ENCODE results near the gene TMEM120B.
A peak's percentile ranks its signal among the peaks of the same experiment; 100 is the strongest.

TMEM120B gene

GRCh38 chr12:121781998-121782979 is 69.7 kb downstream of the TMEM120B start:
- no peaks in the 10 kb centered on the region for H3K9me3 ChIP-seq (ENCODE audit: insufficient read depth, low read length, severe bottlenecking)
- no peak overlapping the region for H3K4me2 ChIP-seq (ENCODE audit: insufficient read depth, low read length)
- no peaks in the 10 kb centered on the region for H3K27me3 ChIP-seq (ENCODE audit: insufficient read depth, low read length, poor library complexity)
- H3K4me3 ChIP-seq (ENCODE audit: low read depth in 1 of 2, low read length in 2 of 2): no peak overlapping the region
- no peak for ATAC-seq (ENCODE audit: insufficient read depth, low read depth)
- no peak for DNase-seq
- H2AFZ ChIP-seq (ENCODE audit: low read depth, low read length): no peak overlapping the region
- no peak overlapping the region for H3K9ac ChIP-seq (ENCODE audit: low read depth, low read length)
- peaks cover 14% of the 10 kb centered on the region for H3K79me2 ChIP-seq (ENCODE audit: insufficient read depth, low read length)
- 0 out of 2 replicates have a peak overlapping the region, but pooled peaks have one; percentile 22 for H3K27ac ChIP-seq (ENCODE audit: low read length)
- peaks cover 3% of the 10 kb centered on the region for H4K20me1 ChIP-seq (ENCODE audit: insufficient read depth, low read length)
- no peaks in the 10 kb centered on the region for H3K4me1 ChIP-seq (ENCODE audit: insufficient read depth, low read length)
- TF ChIP-seq EZH2 (IDR thresholded peaks at IDR 0.05; ENCODE audit: borderline replicate concordance, low read depth, low read length, severe bottlenecking) (no peak), CTCF (IDR thresholded peaks at IDR 0.05; ENCODE audit: borderline replicate concordance, extremely low read depth, low read length, poor library complexity, severe bottlenecking) (no peak)
- peaks cover 33% of the 10 kb centered on the region for H3K36me3 ChIP-seq (ENCODE audit: insufficient read depth, low read length)

- ATAC-seq (ENCODE audit: insufficient read depth, low read depth) (no peak), DNase-seq (no peak)
- Histone ChIP-seq H3K79me2 (ENCODE audit: insufficient read depth, low read length) (peaks cover 24% of the 10 kb centered on the region), H3K4me1 (ENCODE audit: insufficient read depth, low read length) (peaks cover 4% of the 10 kb centered on the region), H3K9ac (ENCODE audit: low read depth, low read length) (no peak overlapping the region), H3K36me3 (ENCODE audit: insufficient read depth, low read length) (peaks cover 40% of the 10 kb centered on the region), H2AFZ (ENCODE audit: low read depth, low read length) (no peak overlapping the region), H3K9me3 (ENCODE audit: insufficient read depth, low read length, severe bottlenecking) (no peaks in the 10 kb centered on the region), H3K27me3 (ENCODE audit: insufficient read depth, low read length, poor library complexity) (no peaks in the 10 kb centered on the region), H3K4me2 (ENCODE audit: insufficient read depth, low read length) (no peak overlapping the region), H3K4me3 (ENCODE audit: low read depth in 1 of 2, low read length in 2 of 2) (no peak overlapping the region), H3K27ac (ENCODE audit: low read length) (no peak overlapping the region), H4K20me1 (ENCODE audit: insufficient read depth, low read length) (peaks cover 4% of the 10 kb centered on the region)
- no peak for TF ChIP-seq EZH2 (IDR thresholded peaks at IDR 0.05; ENCODE audit: borderline replicate concordance, low read depth, low read length, severe bottlenecking)
- TF ChIP-seq CTCF (IDR thresholded peaks at IDR 0.05; ENCODE audit: borderline replicate concordance, extremely low read depth, low read length, poor library complexity, severe bottlenecking): no peak
Observed at GRCh38 chr12:121783766-121784165, 71.2 kb downstream of the TMEM120B start.

GRCh38 chr12:121784460-121784859 is 71.9 kb downstream of the TMEM120B start:
- H3K27ac ChIP-seq (ENCODE audit: low read length): no peak overlapping the region
- peaks cover 31% of the 10 kb centered on the region for H3K79me2 ChIP-seq (ENCODE audit: insufficient read depth, low read length)
- H3K4me1 ChIP-seq (ENCODE audit: insufficient read depth, low read length): peaks cover 11% of the 10 kb centered on the region
- peaks cover 34% of the 10 kb centered on the region for H3K36me3 ChIP-seq (ENCODE audit: insufficient read depth, low read length)
- no peak for TF ChIP-seq EZH2 (IDR thresholded peaks at IDR 0.05; ENCODE audit: borderline replicate concordance, low read depth, low read length, severe bottlenecking)
- no peaks in the 10 kb centered on the region for H3K9me3 ChIP-seq (ENCODE audit: insufficient read depth, low read length, severe bottlenecking)
- peaks cover 11% of the 10 kb centered on the region for H4K20me1 ChIP-seq (ENCODE audit: insufficient read depth, low read length)
- H3K4me2 ChIP-seq (ENCODE audit: insufficient read depth, low read length): no peak overlapping the region
- ATAC-seq (ENCODE audit: insufficient read depth, low read depth): no peak
- no peaks in the 10 kb centered on the region for H3K27me3 ChIP-seq (ENCODE audit: insufficient read depth, low read length, poor library complexity)
- H3K9ac ChIP-seq (ENCODE audit: low read depth, low read length): no peak overlapping the region
- H2AFZ ChIP-seq (ENCODE audit: low read depth, low read length): no peak overlapping the region
- DNase-seq: no peak
- no peak overlapping the region for H3K4me3 ChIP-seq (ENCODE audit: low read depth in 1 of 2, low read length in 2 of 2)

GRCh38 chr12:121786440-121786825 is 73.9 kb downstream of the TMEM120B start:
- no peak for ATAC-seq (ENCODE audit: insufficient read depth, low read depth)
- no peak for TF ChIP-seq CTCF (IDR thresholded peaks at IDR 0.05; ENCODE audit: borderline replicate concordance, extremely low read depth, low read length, poor library complexity, severe bottlenecking)
- TF ChIP-seq EZH2 (IDR thresholded peaks at IDR 0.05; ENCODE audit: borderline replicate concordance, low read depth, low read length, severe bottlenecking): no peak
- Histone ChIP-seq H3K36me3 (ENCODE audit: insufficient read depth, low read length) (peaks cover 21% of the 10 kb centered on the region; the same call in 1 of the 2 replicates), H4K20me1 (ENCODE audit: insufficient read depth, low read length) (peaks cover 13% of the 10 kb centered on the region), H3K9ac (ENCODE audit: low read depth, low read length) (no peak overlapping the region), H3K79me2 (ENCODE audit: insufficient read depth, low read length) (peaks cover 40% of the 10 kb centered on the region), H3K4me3 (ENCODE audit: low read depth in 1 of 2, low read length in 2 of 2) (no peak overlapping the region), H3K4me2 (ENCODE audit: insufficient read depth, low read length) (no peak overlapping the region), H3K27ac (ENCODE audit: low read length) (no peak overlapping the region), H2AFZ (ENCODE audit: low read depth, low read length) (no peak overlapping the region), H3K27me3 (ENCODE audit: insufficient read depth, low read length, poor library complexity) (no peaks in the 10 kb centered on the region), H3K9me3 (ENCODE audit: insufficient read depth, low read length, severe bottlenecking) (no peaks in the 10 kb centered on the region), H3K4me1 (ENCODE audit: insufficient read depth, low read length) (peaks cover 27% of the 10 kb centered on the region)
- DNase-seq: no peak

Measured in DND-41 (cell line).